Thyroid gland (tissue), 4 donors: ENCODE data around the gene ZFYVE27.

Experiments used
- POLR2A ChIP-seq, 2 donors: fragments of 450-650 bp; IDR thresholded peaks; one replicate each; pipeline ENCODE4 v1.6.1; 2017; ENCODE audit warnings: antibody characterized with exemption in 2 of 2, mild to moderate bottlenecking in 2 of 2, moderate library complexity in 1 of 2
- TF ChIP-seq, protein P1 (sequence below), 6 experiments: fragments of 200-600 bp in 3 of 6; fragments of 450-650 bp in 3 of 6; sonication (generic) in 3 of 6; IDR thresholded peaks; one replicate each; pipeline ENCODE4 v1.5.1; 2016 to 2019; ENCODE audit warnings: antibody characterized with exemption in 6 of 6, mild to moderate bottlenecking in 2 of 6, inconsistent platforms in 1 of 6, moderate library complexity in 1 of 6

DNA sequence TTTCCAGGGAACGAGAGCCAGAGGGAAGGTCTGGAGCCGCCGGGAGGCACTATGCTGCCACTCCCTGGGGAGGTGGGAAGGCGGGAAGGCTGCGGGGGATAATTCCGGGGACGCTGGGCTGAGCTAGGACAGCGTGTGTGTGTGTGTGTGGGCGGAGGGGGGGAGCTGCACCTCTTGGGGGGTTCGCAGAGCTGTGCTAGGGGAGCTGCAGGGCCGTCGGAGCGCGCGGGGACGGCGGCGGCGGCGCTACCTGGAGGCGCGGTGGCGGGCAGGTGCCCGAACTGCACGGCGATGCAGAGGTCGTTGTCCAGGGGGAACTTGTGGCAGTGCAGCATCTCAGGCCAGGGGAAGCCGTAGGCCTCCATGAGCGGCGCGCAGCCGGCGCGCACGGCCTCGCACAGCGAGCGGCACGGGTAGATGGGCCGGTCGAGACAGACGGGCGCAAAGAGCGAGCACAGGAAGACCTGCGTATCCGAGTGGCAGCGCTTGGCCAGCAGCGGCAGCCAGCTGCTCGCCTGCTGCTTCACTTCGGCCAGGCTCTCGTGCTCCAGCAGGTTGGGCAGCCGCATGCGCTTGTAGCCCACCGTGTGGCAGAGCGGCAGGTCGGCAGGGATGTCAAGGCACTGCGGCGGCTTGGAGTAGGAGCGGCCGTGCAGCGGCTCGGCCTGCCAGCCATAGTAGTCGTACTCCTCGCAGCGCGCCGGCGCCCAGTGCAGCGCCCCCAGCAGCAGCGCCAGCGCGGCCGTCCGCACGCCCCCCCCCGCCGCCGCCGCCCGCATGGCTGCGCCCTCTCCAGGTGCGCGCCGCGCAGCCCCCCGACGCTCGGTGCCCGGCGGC is 34.3 kb downstream of the ZFYVE27 start:
- no peak for TF ChIP-seq POLR2A (IDR thresholded peaks at IDR 0.05)
- TF ChIP-seq, protein P1, sequence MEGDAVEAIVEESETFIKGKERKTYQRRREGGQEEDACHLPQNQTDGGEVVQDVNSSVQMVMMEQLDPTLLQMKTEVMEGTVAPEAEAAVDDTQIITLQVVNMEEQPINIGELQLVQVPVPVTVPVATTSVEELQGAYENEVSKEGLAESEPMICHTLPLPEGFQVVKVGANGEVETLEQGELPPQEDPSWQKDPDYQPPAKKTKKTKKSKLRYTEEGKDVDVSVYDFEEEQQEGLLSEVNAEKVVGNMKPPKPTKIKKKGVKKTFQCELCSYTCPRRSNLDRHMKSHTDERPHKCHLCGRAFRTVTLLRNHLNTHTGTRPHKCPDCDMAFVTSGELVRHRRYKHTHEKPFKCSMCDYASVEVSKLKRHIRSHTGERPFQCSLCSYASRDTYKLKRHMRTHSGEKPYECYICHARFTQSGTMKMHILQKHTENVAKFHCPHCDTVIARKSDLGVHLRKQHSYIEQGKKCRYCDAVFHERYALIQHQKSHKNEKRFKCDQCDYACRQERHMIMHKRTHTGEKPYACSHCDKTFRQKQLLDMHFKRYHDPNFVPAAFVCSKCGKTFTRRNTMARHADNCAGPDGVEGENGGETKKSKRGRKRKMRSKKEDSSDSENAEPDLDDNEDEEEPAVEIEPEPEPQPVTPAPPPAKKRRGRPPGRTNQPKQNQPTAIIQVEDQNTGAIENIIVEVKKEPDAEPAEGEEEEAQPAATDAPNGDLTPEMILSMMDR (IDR thresholded peaks at IDR 0.05): no peak
